22Rv1 (cell line): Measurements from ENCODE around the gene LY6G6C.
"Not testable (repeated sequence)": the region's sequence is repeated elsewhere in the genome, so short reads cannot be mapped to it uniquely, and the experiment has no call there.

Experiments
- ZFX ChIP-seq: fragments of 450-650 bp; IDR thresholded peaks from 2 replicates; pipeline ENCODE4 v1.6.1; 2017; ENCODE audit warnings: antibody characterized with exemption, borderline replicate concordance
- TF ChIP-seq, protein P1 (sequence below): fragments of 450-650 bp; IDR thresholded peaks from 2 replicates; pipeline ENCODE4 v1.5.1; 2017; ENCODE audit warnings: mild to moderate bottlenecking

DNA sequence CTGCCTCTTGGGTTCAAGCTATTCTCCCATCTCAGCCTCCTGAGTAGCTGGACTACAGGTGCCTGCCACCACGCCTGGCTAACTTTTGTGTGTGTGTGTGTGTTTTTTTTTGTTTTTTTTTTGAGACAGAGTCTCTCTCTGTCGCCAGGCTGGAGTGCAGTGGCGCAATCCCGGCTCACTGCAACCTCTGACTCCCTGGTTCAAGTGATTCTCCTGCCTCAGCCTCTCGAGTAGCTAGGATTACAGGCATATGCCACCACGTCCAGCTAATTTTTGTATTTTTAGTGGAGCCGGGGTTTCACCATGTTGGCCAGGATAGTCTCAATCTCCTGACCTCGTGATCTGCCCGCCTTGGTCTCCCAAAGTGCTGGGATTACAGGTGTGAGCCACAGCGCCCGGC, 12.4 kb downstream of the LY6G6C start:
- TF ChIP-seq, protein P1, sequence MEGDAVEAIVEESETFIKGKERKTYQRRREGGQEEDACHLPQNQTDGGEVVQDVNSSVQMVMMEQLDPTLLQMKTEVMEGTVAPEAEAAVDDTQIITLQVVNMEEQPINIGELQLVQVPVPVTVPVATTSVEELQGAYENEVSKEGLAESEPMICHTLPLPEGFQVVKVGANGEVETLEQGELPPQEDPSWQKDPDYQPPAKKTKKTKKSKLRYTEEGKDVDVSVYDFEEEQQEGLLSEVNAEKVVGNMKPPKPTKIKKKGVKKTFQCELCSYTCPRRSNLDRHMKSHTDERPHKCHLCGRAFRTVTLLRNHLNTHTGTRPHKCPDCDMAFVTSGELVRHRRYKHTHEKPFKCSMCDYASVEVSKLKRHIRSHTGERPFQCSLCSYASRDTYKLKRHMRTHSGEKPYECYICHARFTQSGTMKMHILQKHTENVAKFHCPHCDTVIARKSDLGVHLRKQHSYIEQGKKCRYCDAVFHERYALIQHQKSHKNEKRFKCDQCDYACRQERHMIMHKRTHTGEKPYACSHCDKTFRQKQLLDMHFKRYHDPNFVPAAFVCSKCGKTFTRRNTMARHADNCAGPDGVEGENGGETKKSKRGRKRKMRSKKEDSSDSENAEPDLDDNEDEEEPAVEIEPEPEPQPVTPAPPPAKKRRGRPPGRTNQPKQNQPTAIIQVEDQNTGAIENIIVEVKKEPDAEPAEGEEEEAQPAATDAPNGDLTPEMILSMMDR: not testable (repeated sequence)
- not testable (repeated sequence) for TF ChIP-seq ZFX
